Keratinocyte (primary cell): Measurements from ENCODE around the gene RABL2B.

ENCODE experiments used
- CTCF ChIP-seq, 3 experiments: IDR thresholded peaks in 1 of 3; conservative IDR thresholded peaks in 1 of 3; optimal IDR thresholded peaks in 1 of 3; 2 replicates in 2 of 3; 3 replicates in 1 of 3; pipeline versions ENCODE3 to v1.5.1; 2011; ENCODE audit warnings: low read length in 3 of 3, mild to moderate bottlenecking in 3 of 3, moderate library complexity in 2 of 3, control low read depth in 1 of 3, inconsistent platforms in 1 of 3; ENCODE audit not compliant: insufficient read depth in 2 of 3; ENCODE audit errors: extremely low read depth in 1 of 3
- EZH2 ChIP-seq: IDR thresholded peaks from one replicate; pipeline ENCODE4 v1.6.1; 2012; ENCODE audit warnings: inconsistent platforms, mild to moderate bottlenecking, low read length, moderate library complexity

- no peak for TF ChIP-seq CTCF (optimal IDR thresholded peaks at IDR 0.05 in 1 of 3, IDR thresholded peaks at IDR 0.05 in 1 of 3, conservative IDR thresholded peaks at IDR 0.05 in 1 of 3; ENCODE audit: extremely low read depth in 1 of 3, insufficient read depth in 2 of 3, low read length in 3 of 3)
- TF ChIP-seq EZH2: no peak
Observed at GRCh38 chr22:50734986-50735738, 48.3 kb downstream of the RABL2B start.
